Smooth muscle cell (in vitro differentiated cells): ENCODE results near the gene NLRP1. TPM values are rescaled to one million over a fixed set of nuclear protein-coding genes. Genes with fewer than 3 reads are reported as not detected.

Experiments
- DNase-seq: peaks from one replicate; lab custom pipeline; 2025; ENCODE audit not compliant: unreplicated experiment; lab: John Stamatoyannopoulos, UW
- H2AFZ ChIP-seq: fragments of 200-600 bp; sonication (generic); 2 replicates; pipeline ENCODE4 v1.6.0; 2016; ENCODE audit warnings: antibody characterized with exemption, low read depth, mild to moderate bottlenecking
- H3F3A ChIP-seq: fragments of 200-600 bp; sonication (generic); 2 replicates; pipeline ENCODE4 v1.6.0; 2017; ENCODE audit warnings: antibody characterized with exemption, low read depth
- H3K27ac ChIP-seq: fragments of 200-600 bp; sonication (generic); 2 replicates; pipeline ENCODE4 v1.5.1; 2016; ENCODE audit warnings: low read depth, mild to moderate bottlenecking
- H3K27me3 ChIP-seq: fragments of 200-600 bp; sonication (generic); 2 replicates; pipeline ENCODE4 v1.6.1; 2016; ENCODE audit warnings: low read depth, mild to moderate bottlenecking
- H3K36me3 ChIP-seq: fragments of 200-600 bp; sonication (generic); 2 replicates; pipeline ENCODE4 v1.5.1; 2016; ENCODE audit warnings: low read depth
- H3K4me1 ChIP-seq: fragments of 200-600 bp; sonication (generic); 2 replicates; pipeline ENCODE4 v1.5.1; 2016; ENCODE audit warnings: low read depth
- H3K4me2 ChIP-seq: fragments of 200-600 bp; sonication (generic); 2 replicates; pipeline ENCODE4 v1.6.0; 2016; ENCODE audit warnings: mild to moderate bottlenecking
- H3K4me3 ChIP-seq: fragments of 200-600 bp; sonication (generic); 2 replicates; pipeline ENCODE4 v1.5.1; 2016; ENCODE audit warnings: mild to moderate bottlenecking
- H3K79me2 ChIP-seq: fragments of 200-600 bp; sonication (generic); 2 replicates; pipeline ENCODE4 v1.6.0; 2016; ENCODE audit warnings: low read depth, mild to moderate bottlenecking
- H3K9ac ChIP-seq: fragments of 200-600 bp; sonication (generic); 2 replicates; pipeline ENCODE4 v1.6.0; 2016; ENCODE audit warnings: low read depth
- H3K9me3 ChIP-seq: fragments of 200-600 bp; sonication (generic); replicated peaks from 2 replicates; pipeline ENCODE4 v1.5.1; 2016; ENCODE audit warnings: low read depth
- H4K20me1 ChIP-seq: fragments of 200-600 bp; sonication (generic); 2 replicates; pipeline ENCODE4 v1.6.0; 2016; ENCODE audit warnings: low read depth
- CTCF ChIP-seq: fragments of 200-600 bp; sonication (generic); IDR thresholded peaks from 2 replicates; pipeline ENCODE4 v1.5.1; 2017; ENCODE audit warnings: borderline replicate concordance, mild to moderate bottlenecking, antibody characterized with exemption; ENCODE audit not compliant: insufficient read depth, poor library complexity, severe bottlenecking
- WGBS: methylation state at CpG from one replicate; pipeline ENCODE4 v1.1.7; 2016; ENCODE audit warnings: low lambda C conversion rate; 5-methylcytosine and 5-hydroxymethylcytosine counted together
- polyA plus RNA-seq: library from polyadenylated mRNA; unstranded; fragments of >200 nt; fragmentation: Nextera tagmentation; extraction: Ambion mirVana; gene quantifications from 2 replicates; pipeline ENCODE4 v1.2.1, GENCODE V29; 2016
- total RNA-seq: library from RNA; depleted of rRNA; stranded (reverse); fragments of >200 nt; gene quantifications from 2 replicates; pipeline ENCODE4 v1.2.3, GENCODE V29; 2014

Gene NLRP1
- total and polyA plus RNA-seq, 2 experiments from 2014 or later = 47.2 to 75.7 TPM

GRCh38 chr17:5555254-5555653, 29.1 kb downstream of the NLRP1 start:
- no peak for DNase-seq
- TF ChIP-seq CTCF = no peak
- H2AFZ ChIP-seq = no peak overlapping the region
- no peaks in the 10 kb centered on the region for H3K27me3 ChIP-seq
- no peaks in the 10 kb centered on the region for H3K4me1 ChIP-seq
- 70% methylated on average over 3 of the region's 3 CpGs for WGBS
- H3K9ac ChIP-seq = no peak overlapping the region
- H3K79me2 ChIP-seq = no peaks in the 10 kb centered on the region
- H3K4me2 ChIP-seq = no peak overlapping the region
- peak overlapping the region; percentile 35 for H3K27ac ChIP-seq
- H3K9me3 ChIP-seq = no peaks in the 10 kb centered on the region
- H3K36me3 ChIP-seq = no peaks in the 10 kb centered on the region
- no peaks in the 10 kb centered on the region for H4K20me1 ChIP-seq
- H3F3A ChIP-seq = no peaks in the 10 kb centered on the region
- H3K4me3 ChIP-seq = no peak overlapping the region

- Histone ChIP-seq H3K79me2 (no peaks in the 10 kb centered on the region), H3K4me2 (no peak overlapping the region), H3F3A (no peaks in the 10 kb centered on the region), H2AFZ (no peak overlapping the region), H3K4me1 (no peaks in the 10 kb centered on the region), H3K4me3 (no peak overlapping the region), H3K9ac (no peak overlapping the region), H3K27ac (no peak overlapping the region), H3K36me3 (no peaks in the 10 kb centered on the region), H4K20me1 (no peaks in the 10 kb centered on the region), H3K27me3 (no peaks in the 10 kb centered on the region), H3K9me3 (no peaks in the 10 kb centered on the region)
- no peak for TF ChIP-seq CTCF
- no peak for DNase-seq
- WGBS = 65% methylated on average over 3 of the region's 3 CpGs
These were observed 30.8 kb downstream of the NLRP1 start for GRCh38 chr17:5553479-5553878.

- Histone ChIP-seq H2AFZ (no peak overlapping the region), H3K4me1 (no peaks in the 10 kb centered on the region), H3K4me2 (no peak overlapping the region), H3F3A (no peaks in the 10 kb centered on the region), H3K9ac (no peak overlapping the region), H4K20me1 (no peaks in the 10 kb centered on the region), H3K9me3 (no peaks in the 10 kb centered on the region), H3K27ac (no peak overlapping the region), H3K36me3 (no peaks in the 10 kb centered on the region), H3K79me2 (no peaks in the 10 kb centered on the region), H3K27me3 (no peaks in the 10 kb centered on the region), H3K4me3 (no peak overlapping the region)
- no peak for DNase-seq
- TF ChIP-seq CTCF = no peak
These were observed 31.5 kb downstream of the NLRP1 start for GRCh38 chr17:5552841-5553240.

GRCh38 chr17:5545051-5545987, 39.0 kb downstream of the NLRP1 start:
- Histone ChIP-seq H3F3A (no peaks in the 10 kb centered on the region), H3K27me3 (no peaks in the 10 kb centered on the region), H3K36me3 (no peaks in the 10 kb centered on the region), H3K9ac (no peak overlapping the region), H4K20me1 (no peaks in the 10 kb centered on the region), H3K4me3 (no peak overlapping the region), H3K4me1 (no peaks in the 10 kb centered on the region), H3K9me3 (no peaks in the 10 kb centered on the region), H2AFZ (no peak overlapping the region), H3K27ac (no peak overlapping the region), H3K4me2 (no peak overlapping the region), H3K79me2 (no peaks in the 10 kb centered on the region)
- no peak for DNase-seq
- no peak for TF ChIP-seq CTCF
- 59% methylated on average over 9 of the region's 9 CpGs for WGBS
